Endothelial cell of umbilical vein (primary cell): Measurements from ENCODE around the gene EGLN1. TPM values are rescaled to one million over a fixed set of nuclear protein-coding genes. Genes with fewer than 3 reads are reported as not detected.

Experiments
- BruUV-seq: library from RNA; stranded (reverse); fragments of 400-500 nt; replicated peaks from 2 replicates; lab custom pipeline; 2021; lab: Mats Ljungman, UMichigan
- CTCF ChIA-PET: fragments of 300-600, 350-600 bp; sonication (Branson Sonifier 250); formaldehyde crosslinking; loops from one replicate; lab custom pipeline; 2021; ENCODE audit warnings: antibody characterized with exemption, inconsistent platforms; lab: Charles Lee
- POLR2A ChIA-PET: fragments of 300-600, 350-600 bp; sonication (Branson Sonifier 250); formaldehyde crosslinking; loops from one replicate; lab custom pipeline; 2021; ENCODE audit warnings: antibody characterized with exemption, inconsistent platforms; lab: Charles Lee
- DNase-seq: peaks from one replicate; pipeline ENCODE4 v3.0.0-alpha.2; 2011; ENCODE audit warnings: low read depth, low spot score
- FAIRE-seq: peaks from 2 replicates; lab custom pipeline; 2011; peaks lifted over from hg19 to GRCh38; lab: Jason Lieb, UNC
- H2AFZ ChIP-seq: 2 replicates; pipeline ENCODE4 v1.6.0; 2012; ENCODE audit warnings: low read depth, low read length, control low read depth, inconsistent platforms
- H3K27ac ChIP-seq: 2 replicates; pipeline ENCODE4 v1.5.1; 2011; ENCODE audit warnings: low read depth, mild to moderate bottlenecking, control low read depth, low read length, moderate library complexity; ENCODE audit not compliant: insufficient read depth
- H3K27me3 ChIP-seq, 2 experiments: 2 replicates each; pipeline versions ENCODE4 v1.6.0 to v1.6.1; 2011; ENCODE audit warnings: low read length in 2 of 2, mixed read lengths in 1 of 2; ENCODE audit not compliant: control insufficient read depth in 2 of 2, insufficient read depth in 2 of 2
- H3K36me3 ChIP-seq, 2 experiments: 2 replicates in 1 of 2; 3 replicates in 1 of 2; pipeline ENCODE4 v1.5.1; 2011; ENCODE audit warnings: low read length in 2 of 2, mild to moderate bottlenecking in 1 of 2, moderate library complexity in 1 of 2; ENCODE audit not compliant: control insufficient read depth in 2 of 2, insufficient read depth in 2 of 2; ENCODE audit errors: extremely low read depth in 1 of 2
- H3K4me1 ChIP-seq: 3 replicates; pipeline ENCODE4 v1.5.1; 2011; ENCODE audit warnings: mild to moderate bottlenecking, low read length; ENCODE audit not compliant: control insufficient read depth, insufficient read depth; ENCODE audit errors: extremely low read depth
- H3K4me2 ChIP-seq: 2 replicates; pipeline ENCODE4 v1.6.1; 2011; ENCODE audit warnings: low read length, control low read depth, mixed read lengths; ENCODE audit not compliant: insufficient read depth
- H3K4me3 ChIP-seq, 3 experiments: fragments of 200-600 bp in 1 of 3; sonication (generic), shearing (Covaris generic) in 1 of 3; replicated peaks in 1 of 3; 2 replicates each; pipeline ENCODE4 v1.5.1; 2011 to 2016; ENCODE audit warnings: control low read depth in 3 of 3, low read length in 3 of 3, mild to moderate bottlenecking in 2 of 3, inconsistent platforms in 1 of 3, low read depth in 1 of 3, moderate library complexity in 1 of 3; ENCODE audit not compliant: insufficient read depth in 1 of 3
- H3K79me2 ChIP-seq: 2 replicates; pipeline ENCODE4 v1.6.0; 2012; ENCODE audit warnings: low read length, inconsistent platforms; ENCODE audit not compliant: control insufficient read depth, insufficient read depth
- H3K9ac ChIP-seq: replicated peaks from 2 replicates; pipeline ENCODE3; 2011; ENCODE audit warnings: low read length, control low read depth; ENCODE audit not compliant: insufficient read depth; ENCODE audit errors: extremely low read depth
- H3K9me1 ChIP-seq: replicated peaks from 3 replicates; pipeline ENCODE4 v1.6.0; 2011; ENCODE audit warnings: mild to moderate bottlenecking, low read length; ENCODE audit not compliant: control insufficient read depth, insufficient read depth; ENCODE audit errors: extremely low read depth
- H3K9me3 ChIP-seq: replicated peaks from 2 replicates; pipeline ENCODE4 v1.5.1; 2012; ENCODE audit warnings: low read length, inconsistent platforms; ENCODE audit not compliant: control insufficient read depth, insufficient read depth
- H4K20me1 ChIP-seq: replicated peaks from 2 replicates; pipeline ENCODE3; 2011; ENCODE audit warnings: mild to moderate bottlenecking, low read length; ENCODE audit not compliant: control insufficient read depth, insufficient read depth; ENCODE audit errors: extremely low read depth
- CTCF ChIP-seq, 2 donors: IDR thresholded peaks; 1 replicate in 1 of 2; 2 replicates in 1 of 2; pipeline ENCODE4 v1.5.1; 2011; ENCODE audit warnings: low read length in 2 of 2, mild to moderate bottlenecking in 2 of 2, moderate library complexity in 2 of 2, control low read depth in 1 of 2, inconsistent platforms in 1 of 2, low read depth in 1 of 2; ENCODE audit not compliant: insufficient read depth in 1 of 2; ENCODE audit errors: extremely low read depth in 1 of 2
- EZH2 ChIP-seq: IDR thresholded peaks from 2 replicates; pipeline ENCODE4 v1.6.1; 2012; ENCODE audit warnings: borderline replicate concordance, low read depth, mild to moderate bottlenecking, moderate library complexity, low read length, inconsistent platforms; ENCODE audit not compliant: severe bottlenecking
- FOS ChIP-seq: IDR thresholded peaks from 2 replicates; pipeline ENCODE4 v1.6.1; 2011; ENCODE audit warnings: mild to moderate bottlenecking, low read length, moderate library complexity, borderline replicate concordance; ENCODE audit not compliant: insufficient read depth
- GATA2 ChIP-seq: IDR thresholded peaks from 2 replicates; pipeline ENCODE4 v1.7.0; 2011; ENCODE audit warnings: low read depth, mild to moderate bottlenecking, moderate library complexity, mixed read lengths, low read length; ENCODE audit not compliant: insufficient read length, insufficient read depth
- JUN ChIP-seq: IDR thresholded peaks from 2 replicates; pipeline ENCODE4 v1.6.1; 2011; ENCODE audit warnings: borderline replicate concordance, low read depth; ENCODE audit not compliant: insufficient read length, insufficient read depth
- MAX ChIP-seq: IDR thresholded peaks from 2 replicates; pipeline ENCODE4 v1.6.1; 2011; ENCODE audit not compliant: insufficient read depth, insufficient read length
- MYC ChIP-seq: IDR thresholded peaks from one replicate; pipeline ENCODE4 v1.6.1; 2011; ENCODE audit warnings: mild to moderate bottlenecking, low read depth, low read length
- POLR2A ChIP-seq: IDR thresholded peaks from 2 replicates; pipeline ENCODE4 v1.6.1; 2012; ENCODE audit warnings: low read depth, mild to moderate bottlenecking, control low read depth, low read length
- POLR2AphosphoS5 ChIP-seq: IDR thresholded peaks from 2 replicates; pipeline ENCODE4 v1.6.1; 2012; ENCODE audit warnings: low read depth, mild to moderate bottlenecking, control low read depth, low read length, moderate library complexity; ENCODE audit not compliant: insufficient read depth
- dilution Hi-C: fragments of 300-500 bp; cut with MboI; formaldehyde crosslinking; loops from one replicate; pipeline ENCODE4 v1.15.0; 2019; ENCODE audit warnings: low sequenced_read_pairs; ENCODE audit not compliant: extremely low pct_ligation_motif_present
- intact Hi-C: fragments of 100-400 bp; cut with micrococcal nuclease; formaldehyde crosslinking; loops from one replicate; pipeline ENCODE4 v1.10.0; 2022
- polyA plus RNA-seq, 4 experiments: library from polyadenylated mRNA; depleted of rRNA in 3 of 4; stranded (reverse) in 3 of 4; unstranded in 1 of 4; fragments of >200 nt; gene quantifications; 2 replicates each; pipeline versions ENCODE4 v1.2.1 to v1.2.3, GENCODE V29; 2011 to 2012; ENCODE audit warnings: missing spikeins in 1 of 4
- total RNA-seq: library from RNA; stranded (reverse); gene quantifications from 2 replicates; pipeline ENCODE4 v1.2.3, GENCODE V29; 2021

The EGLN1 gene
- total and polyA plus RNA-seq, 2 donors (not counting 3 experiments of a cell fraction or from before 2014, with no cell fraction given) = 13.7 to 38.1 TPM

DNA sequence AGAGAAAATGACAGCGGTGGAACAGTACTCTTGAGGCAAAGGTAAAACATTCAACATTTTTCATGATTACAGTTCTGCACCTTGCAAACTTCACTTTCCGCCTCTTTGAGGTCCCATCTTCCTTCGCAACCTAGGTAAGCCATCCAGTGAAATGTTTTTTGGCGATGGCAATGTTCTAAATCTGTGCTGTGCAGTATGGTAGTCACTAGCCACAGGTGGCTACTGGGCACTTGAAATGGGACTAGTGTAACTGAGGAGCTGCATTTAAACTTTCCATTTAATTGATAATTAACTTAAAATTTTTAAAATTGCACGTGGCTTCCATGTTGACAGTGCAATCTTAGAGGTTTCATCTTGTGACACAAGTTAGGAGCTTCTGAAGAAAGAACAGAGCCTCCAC, 97.4 kb downstream of the EGLN1 start:
- H3K4me2 ChIP-seq = no peak overlapping the region
- H3K27ac ChIP-seq = no peak overlapping the region
- CTCF ChIA-PET = interaction anchor here (1.0 to 2.2 kb wide), 4 partner anchors 9 to 13 kb away, joined by 4 to 8 read pairs (median 6); partner anchors contain the start of gene EXOC8
- H4K20me1 ChIP-seq = no peaks in the 10 kb centered on the region
- dilution Hi-C loops (no loop called here), intact Hi-C loops (loop anchor here (2.0 kb wide), 1 partner anchor 52 kb away; no protein-coding TSS in a partner anchor)
- no TSS peak for BruUV-seq
- H3K4me1 ChIP-seq = peaks cover 11% of the 10 kb centered on the region
- no peak overlapping the region for H3K4me3 ChIP-seq
- POLR2A ChIA-PET = no interaction called here
- FAIRE-seq = no peak
- H3K27me3 ChIP-seq = no peaks in the 10 kb centered on the region
- H3K36me3 ChIP-seq = no peaks in the 10 kb centered on the region
- no peak for DNase-seq
- no peak overlapping the region for H2AFZ ChIP-seq
- TF ChIP-seq EZH2 (no peak), GATA2 (no peak), FOS (no peak), MYC (no peak), POLR2AphosphoS5 (no peak), JUN (no peak), MAX (no peak), CTCF (IDR thresholded peaks at IDR 0.05; ENCODE audit: extremely low read depth in 1 of 2, insufficient read depth in 1 of 2, low read depth in 1 of 2, low read length in 2 of 2) (no peak), POLR2A (no peak)
- H3K9me3 ChIP-seq = no peaks in the 10 kb centered on the region
- no peak overlapping the region for H3K9ac ChIP-seq
- H3K9me1 ChIP-seq = no peaks in the 10 kb centered on the region
- no peaks in the 10 kb centered on the region for H3K79me2 ChIP-seq
